B cell (primary cell): Measurements from ENCODE around the gene DSP.

Experiments
- EZH2 ChIP-seq: IDR thresholded peaks from 2 replicates; pipeline ENCODE4 v1.6.1; 2012; ENCODE audit warnings: borderline replicate concordance, low read depth, mild to moderate bottlenecking, moderate library complexity, low read length; ENCODE audit not compliant: insufficient read depth, poor library complexity, severe bottlenecking
- TF ChIP-seq, protein P1 (sequence below): fragments of 200-600 bp; IDR thresholded peaks from one replicate; pipeline ENCODE4 v1.8.0; 2022; ENCODE audit warnings: antibody characterized with exemption, mild to moderate bottlenecking

DNA sequence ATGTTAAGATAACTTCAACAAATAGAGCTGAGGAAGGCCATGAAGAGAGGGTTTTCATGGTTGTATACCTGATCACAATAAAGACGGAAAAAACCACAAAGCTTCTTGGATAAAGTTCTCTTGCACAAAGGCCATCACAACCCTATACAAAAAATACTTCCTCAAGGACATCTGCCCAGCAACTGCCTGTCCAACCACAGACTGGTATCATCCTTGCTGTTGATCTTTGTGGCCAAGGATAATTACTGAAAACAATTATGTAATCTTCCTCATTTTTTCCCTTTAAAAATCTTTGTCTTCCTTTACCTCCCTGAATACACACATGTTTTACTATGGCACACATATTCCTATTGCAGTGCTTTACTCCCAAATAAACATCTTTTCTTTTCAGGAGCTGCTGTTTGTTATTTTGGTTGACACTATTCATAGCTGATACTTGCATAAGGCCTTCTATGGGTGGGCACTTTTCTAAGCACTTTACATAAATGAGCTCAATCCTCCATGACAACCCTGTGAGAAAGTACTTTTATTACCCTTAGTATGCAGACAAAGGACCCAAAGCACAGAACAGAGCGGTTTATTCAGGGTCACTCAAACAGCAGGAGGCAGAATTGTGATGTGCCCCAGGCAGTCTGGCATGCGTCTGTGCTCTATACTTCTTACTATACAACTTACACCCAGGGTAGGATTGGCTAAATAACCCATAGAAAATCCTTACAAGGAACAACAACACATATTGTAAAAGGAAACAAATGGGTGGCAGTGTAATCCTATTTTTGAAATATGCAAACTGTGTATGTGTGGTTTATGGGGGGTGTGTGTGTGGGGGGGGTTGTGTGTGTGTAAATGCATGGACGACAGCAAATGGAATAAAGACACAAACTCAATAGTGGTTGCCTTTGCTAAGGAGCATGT is 83.6 kb downstream of the DSP start:
- TF ChIP-seq, protein P1, sequence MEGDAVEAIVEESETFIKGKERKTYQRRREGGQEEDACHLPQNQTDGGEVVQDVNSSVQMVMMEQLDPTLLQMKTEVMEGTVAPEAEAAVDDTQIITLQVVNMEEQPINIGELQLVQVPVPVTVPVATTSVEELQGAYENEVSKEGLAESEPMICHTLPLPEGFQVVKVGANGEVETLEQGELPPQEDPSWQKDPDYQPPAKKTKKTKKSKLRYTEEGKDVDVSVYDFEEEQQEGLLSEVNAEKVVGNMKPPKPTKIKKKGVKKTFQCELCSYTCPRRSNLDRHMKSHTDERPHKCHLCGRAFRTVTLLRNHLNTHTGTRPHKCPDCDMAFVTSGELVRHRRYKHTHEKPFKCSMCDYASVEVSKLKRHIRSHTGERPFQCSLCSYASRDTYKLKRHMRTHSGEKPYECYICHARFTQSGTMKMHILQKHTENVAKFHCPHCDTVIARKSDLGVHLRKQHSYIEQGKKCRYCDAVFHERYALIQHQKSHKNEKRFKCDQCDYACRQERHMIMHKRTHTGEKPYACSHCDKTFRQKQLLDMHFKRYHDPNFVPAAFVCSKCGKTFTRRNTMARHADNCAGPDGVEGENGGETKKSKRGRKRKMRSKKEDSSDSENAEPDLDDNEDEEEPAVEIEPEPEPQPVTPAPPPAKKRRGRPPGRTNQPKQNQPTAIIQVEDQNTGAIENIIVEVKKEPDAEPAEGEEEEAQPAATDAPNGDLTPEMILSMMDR: no peak
- no peak for TF ChIP-seq EZH2
